GM19463 (cell line): ENCODE measurements around the gene PCNT.
"Not testable (repeated sequence)": the region's sequence is repeated elsewhere in the genome, so short reads cannot be mapped to it uniquely, and the experiment has no call there.

Experiments
- ATAC-seq: cut with Tn5 transposase; IDR thresholded peaks from one replicate; pipeline ENCODE4 v1.9.1; 2021; ENCODE audit warnings: mild to moderate bottlenecking, moderate library complexity; ENCODE audit not compliant: unreplicated experiment

PCNT gene

DNA sequence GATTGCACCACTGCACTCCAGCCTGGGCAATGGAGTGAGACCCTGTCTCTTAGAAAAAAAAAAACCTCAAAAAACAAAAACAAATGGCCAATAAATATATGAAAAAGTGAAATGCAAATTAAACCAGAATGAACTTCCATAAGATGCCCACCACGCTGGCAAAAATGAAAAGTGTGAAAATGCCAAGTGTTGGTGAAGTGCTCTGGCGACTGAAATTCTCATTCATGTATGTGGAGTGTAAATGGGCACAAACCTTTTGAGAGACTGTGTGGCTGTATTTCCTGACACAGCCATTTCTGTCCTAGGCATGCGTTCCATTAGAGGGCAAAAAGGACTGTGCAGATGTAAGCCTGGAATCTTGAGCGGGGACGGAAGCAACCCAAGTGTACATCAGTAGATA is 19.5 kb upstream of the PCNT start:
- ATAC-seq = no peak

DNA sequence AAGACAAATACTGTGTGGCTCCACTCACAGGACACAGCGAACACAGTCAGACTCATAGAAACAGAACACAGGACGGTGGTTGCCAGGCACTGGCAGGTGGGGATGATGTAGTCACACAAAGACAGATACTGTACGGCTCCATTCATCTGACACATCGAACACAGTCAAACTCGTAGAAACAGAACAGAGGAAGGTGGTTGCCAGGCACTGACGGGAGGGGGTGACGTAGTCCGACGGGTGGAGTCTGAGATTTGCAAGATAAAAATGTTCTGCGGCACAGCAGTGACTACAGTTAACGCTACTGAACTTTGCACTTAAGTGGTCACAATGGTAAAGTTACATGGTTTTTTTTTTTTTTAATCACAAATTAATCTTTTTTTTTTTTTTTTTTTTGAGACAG is 19.0 kb upstream of the PCNT start:
- ATAC-seq = no peak

DNA sequence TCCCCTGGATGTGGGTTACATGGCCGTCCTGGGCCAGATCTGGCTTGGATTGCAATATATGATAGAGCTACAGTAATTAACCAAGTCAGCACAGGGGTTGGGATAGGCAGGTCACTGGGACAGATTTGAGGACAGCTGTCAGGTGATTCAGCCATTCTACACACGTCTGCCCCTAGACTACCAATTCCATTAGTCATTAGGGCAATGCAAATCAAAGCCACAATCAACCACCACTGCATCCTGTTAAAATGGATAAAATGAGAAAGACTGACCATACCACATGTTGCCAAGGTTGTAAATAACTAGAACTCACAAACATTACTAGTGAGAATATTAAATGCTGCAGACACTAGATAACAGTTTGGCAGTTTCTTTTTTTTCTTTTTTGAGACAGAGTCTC is 16.3 kb upstream of the PCNT start:
- no peak for ATAC-seq

DNA sequence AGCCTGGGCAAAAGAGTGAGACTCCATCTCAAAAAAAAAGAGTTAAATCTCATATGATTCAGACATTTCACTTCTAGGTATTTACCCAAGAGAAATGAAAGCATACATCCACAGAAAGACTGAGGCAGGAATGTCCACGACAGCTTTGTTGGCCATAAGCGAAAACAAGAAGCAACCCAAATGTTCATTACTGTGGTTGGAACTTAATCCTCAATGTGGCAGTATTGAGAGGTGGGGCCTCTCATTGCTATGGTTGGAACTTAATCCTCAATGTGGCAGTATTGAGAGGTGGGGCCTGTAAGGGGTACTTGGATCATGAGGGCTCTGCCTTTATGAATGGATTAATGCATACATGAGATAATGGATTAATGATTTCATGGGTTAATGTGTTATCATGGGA is 15.5 kb upstream of the PCNT start:
- no peak for ATAC-seq

DNA sequence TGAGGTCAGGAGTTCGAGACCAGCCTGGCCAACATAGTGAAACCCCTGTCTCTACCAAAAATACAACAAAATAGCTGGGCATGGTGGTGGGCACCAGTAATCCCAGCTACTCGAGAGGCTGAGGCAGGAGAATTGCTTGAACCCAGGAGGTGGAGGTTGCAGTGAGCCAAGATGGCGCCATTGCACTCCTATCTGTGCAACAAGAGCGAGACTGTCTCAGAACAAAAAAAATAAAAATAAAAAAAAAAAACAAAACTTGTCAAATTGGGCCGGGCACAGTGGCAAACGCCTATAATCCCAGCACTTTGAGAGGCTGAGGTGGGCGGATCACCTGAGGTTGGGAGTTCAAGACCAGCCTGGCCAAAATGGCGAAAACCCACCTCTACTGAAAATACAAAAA is 13.7 kb upstream of the PCNT start:
- not testable (repeated sequence) for ATAC-seq

DNA sequence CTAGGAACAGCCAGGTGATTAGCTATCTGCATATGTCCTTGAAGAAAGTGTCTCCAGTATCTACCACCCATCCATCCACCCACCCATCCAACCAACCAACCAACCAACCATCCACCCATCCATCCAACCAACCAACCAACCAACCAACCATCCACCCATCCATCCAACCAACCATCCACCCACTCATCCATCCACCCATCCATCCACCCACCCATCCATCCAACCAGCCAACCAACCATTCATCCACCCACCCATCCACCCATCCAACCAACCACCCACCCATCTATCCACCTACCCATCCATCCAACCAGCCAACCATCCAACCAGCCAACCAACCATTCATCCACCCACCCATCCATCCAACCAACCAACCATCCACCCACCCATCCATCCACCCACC is 12.4 kb upstream of the PCNT start:
- ATAC-seq = no peak

DNA sequence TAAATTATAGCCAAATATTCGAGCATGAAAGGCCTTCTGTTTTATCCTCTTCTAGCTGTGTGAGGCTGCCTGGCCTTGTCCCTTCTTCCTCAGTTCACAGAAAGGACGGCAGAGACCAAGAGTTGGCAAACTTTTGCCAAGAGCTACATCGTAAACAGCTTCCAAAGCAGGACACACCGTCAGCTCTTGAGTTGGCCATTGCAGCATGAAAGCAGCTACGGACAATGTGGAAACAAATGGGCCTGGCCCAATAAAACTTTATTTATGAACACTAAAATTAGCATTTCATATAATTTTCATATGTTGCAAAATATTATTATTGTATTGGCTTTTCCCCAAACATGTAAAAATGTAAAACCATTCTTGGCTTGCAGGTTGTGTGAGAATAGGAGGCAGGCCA is 11.0 kb upstream of the PCNT start:
- no peak for ATAC-seq

DNA sequence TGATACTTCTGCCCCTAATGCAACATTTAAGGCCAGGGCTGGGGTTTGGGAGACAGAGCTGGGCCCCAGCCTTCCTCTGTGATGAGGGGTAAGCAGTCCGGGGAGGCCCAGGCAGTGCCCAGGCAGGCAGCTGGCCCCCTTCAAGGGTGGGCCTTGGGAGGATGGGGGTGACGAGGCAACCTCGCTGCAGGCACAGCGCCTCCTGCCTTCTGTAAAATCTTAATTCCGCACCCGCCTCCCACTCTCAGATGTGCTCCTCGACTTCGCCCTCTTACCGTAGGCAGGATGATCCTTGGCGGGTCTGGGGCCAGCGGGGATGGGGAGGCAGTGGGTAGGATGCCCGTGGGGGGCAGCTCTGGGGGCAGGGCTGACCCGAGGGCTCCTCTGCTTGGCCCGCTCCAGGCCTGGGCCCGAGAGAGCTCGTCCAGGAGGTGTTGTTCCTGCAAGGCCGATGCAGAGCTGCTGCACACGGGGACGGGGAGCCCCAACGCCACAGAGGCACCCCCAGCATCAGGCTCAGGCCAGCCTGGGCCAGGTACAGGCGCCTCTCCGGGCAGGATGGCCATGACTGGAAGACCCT is 9.4 kb upstream of the PCNT start:
- ATAC-seq = no peak

DNA sequence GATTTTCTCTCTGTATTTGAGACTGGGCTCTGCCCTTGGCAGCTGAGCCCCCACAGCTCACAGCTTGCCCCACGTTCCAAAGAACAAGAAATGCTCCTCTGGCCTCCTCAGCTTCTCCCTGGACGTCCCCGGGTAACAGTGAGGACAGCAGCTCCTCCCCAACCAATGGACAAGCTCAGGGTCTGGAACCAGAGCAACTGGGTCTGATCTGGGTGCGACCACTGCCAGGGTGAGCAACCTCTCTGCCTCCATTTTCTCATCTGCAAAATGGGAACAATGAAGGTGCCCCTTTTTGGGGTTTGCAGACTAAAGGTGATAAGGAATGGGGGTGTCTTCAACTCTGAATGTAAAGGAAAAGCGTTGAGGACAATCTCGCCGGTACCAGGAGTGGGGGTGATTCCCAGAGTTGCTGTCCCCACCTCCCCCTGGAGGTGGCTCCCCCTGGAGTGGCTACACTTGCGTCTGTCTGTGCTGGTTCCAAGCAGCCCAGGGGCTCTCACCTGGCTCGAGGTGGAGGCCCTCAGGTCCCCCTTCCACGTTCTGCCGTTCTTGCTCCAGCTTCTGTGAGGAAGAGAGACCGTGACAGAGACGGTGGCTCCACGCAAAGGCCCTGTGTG is 7.1 kb upstream of the PCNT start:
- ATAC-seq = no peak

DNA sequence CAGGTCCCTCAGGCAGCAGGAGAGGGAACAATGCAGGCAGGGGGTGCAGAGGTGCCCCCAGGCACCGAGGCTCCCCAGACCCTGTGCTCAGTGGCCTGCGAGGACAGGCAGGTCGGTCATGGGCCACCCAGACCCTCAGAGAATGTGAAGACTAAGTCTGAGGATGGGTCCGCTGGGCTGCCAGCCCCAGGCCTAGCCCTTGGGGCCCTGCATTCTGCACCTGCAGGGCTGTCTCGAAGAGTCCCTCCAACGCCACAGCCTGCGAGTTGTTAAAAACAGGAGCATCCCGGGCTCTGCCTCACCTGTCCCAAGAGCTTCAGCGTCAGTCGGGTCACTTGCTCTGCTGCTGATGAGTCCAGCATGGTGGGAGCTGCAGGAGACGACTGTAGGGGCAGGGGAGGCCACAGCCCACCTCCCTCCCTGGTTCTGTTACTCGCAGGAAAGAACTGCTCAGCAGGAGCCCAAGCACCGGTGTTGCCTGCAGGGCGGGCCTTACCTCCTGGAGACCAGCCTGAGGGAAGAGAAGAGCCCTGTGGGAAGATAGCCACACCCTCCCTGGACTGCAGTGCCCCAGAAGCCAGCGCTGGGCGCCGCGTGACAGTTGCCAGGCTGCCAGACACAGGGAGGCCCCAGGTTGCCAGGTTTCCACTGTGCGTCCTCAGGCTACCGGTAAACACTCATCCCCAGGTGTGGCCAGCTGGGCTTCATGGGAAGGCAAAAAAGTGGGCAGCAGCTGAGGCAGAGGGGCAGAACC is 6.1 kb upstream of the PCNT start:
- no peak for ATAC-seq

DNA sequence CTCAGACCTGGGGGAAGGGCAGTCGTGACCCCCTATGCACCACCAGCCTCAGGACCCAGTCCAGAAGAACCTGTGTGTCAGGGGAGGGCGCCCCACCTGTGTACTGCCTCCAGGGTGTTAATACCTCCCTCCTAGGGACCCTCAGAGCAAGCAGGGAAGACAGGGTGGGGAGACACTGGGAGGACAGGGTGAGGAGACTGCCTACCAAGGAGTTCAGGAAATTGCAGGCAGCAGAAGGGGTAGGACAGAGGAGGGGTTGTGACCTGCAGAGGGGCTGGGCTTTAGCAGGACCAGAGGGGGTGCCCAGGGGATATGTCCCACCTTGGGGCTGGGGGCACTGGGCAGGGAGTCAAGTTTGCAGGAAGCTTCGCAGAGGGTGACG is 5.5 kb upstream of the PCNT start:
- no peak for ATAC-seq

DNA sequence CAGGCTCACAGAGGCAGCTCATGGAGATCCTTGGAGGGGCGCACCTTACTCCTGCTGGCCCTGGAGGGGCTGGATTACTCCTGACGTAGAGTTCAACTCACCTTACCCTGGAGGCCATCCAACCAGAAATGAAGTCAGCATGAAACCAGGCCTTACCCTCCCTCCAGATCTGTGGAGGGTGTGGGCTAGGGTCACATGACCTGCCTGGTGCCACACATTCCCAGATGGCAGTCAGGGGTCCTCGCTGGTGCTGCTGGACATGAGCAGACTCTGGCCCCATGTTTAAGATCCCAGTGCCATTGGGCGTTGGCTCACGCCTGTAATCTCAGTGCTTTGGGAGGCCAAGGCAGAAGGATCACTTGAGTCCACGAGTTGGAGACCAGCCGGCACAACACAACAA is 4.8 kb upstream of the PCNT start:
- no peak for ATAC-seq

DNA sequence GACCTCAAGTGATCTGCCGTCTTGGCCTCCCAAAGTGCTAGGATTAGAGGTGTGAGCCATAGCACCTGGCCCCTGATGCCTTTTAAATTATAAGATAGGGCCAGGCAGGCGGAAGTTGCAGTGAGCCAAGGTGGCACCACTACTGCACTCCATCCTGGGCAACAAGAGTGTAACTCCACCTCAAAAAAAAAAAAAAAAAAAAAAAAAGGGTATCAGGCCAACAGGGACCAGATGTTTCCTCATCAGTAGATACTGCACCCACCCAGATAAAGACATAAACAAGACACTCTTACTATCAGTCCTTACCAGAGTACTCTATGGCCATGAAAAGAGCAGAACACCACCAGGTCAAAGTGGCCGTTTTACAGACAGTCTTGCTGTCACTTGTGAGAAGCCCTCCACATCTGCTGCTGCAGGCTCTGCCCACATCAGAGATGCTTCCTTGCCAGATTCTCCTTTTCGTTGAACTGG is 3.6 kb upstream of the PCNT start:
- no peak for ATAC-seq

DNA sequence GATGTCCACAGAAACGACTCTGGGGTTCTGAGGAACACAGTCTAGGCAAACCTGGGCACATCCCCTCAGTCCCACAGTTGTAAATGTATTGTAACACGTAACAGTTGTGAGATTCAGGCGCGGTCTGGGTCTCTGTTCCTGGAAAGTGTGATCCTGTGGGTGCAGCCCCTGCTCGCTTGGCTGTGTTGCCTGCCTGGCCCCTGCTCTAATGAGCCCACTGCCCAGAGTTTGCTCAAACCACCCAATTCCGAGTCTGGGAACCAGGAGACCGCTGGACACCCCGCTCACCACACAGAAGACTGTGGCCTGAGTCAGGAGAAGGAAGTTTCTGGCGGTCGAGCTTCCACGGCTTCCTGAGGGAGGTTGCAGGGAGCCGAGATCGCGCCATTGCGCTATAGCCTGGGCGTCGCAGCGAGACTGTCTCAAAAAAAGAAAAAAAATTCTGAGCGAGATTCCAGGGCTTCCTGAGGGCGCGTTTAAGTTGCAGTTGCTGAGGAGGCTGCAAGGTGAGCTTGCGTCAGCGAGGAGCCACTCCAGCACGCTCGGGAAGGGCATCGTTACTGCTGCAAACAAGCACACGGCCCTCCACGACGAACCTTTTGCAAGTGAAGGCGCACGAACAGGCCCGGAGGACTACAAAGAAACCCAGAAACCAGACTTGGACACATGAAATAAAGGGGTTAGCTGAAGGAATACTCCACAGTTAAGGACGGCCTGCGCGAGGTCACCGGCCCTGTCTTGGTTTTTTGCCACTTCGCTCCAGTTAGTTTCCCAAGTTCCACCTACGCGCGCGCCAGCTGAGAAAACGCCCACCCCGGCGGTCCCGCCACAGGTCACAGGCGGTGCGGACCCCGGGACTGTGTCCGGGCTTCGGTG is 1.4 kb upstream of the PCNT start:
- ATAC-seq = no peak

DNA sequence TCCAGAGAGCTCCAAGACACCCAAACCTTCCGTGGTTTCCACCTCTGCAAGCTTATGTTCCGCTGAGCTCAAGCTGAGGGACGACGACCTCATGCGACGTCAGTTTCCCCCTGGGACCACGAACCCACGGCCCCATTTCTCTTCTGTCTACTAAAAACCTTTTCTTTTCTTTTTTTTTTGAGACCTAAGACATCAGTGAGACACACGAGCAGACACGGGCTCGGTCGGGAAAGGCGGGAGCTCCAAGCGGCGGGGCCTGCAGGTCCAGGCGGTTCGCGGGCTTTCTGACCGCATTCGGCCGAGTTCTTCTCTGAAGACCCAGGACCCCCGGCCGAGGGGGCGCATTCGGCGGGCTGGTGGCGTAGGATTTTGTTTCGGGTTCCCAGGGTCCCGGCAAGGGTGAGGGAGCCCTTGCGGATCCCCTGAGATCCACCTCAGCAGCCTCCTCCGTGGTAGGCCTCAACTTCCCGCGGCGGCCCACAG is 688 bp upstream of the PCNT start:
- no peak for ATAC-seq

DNA sequence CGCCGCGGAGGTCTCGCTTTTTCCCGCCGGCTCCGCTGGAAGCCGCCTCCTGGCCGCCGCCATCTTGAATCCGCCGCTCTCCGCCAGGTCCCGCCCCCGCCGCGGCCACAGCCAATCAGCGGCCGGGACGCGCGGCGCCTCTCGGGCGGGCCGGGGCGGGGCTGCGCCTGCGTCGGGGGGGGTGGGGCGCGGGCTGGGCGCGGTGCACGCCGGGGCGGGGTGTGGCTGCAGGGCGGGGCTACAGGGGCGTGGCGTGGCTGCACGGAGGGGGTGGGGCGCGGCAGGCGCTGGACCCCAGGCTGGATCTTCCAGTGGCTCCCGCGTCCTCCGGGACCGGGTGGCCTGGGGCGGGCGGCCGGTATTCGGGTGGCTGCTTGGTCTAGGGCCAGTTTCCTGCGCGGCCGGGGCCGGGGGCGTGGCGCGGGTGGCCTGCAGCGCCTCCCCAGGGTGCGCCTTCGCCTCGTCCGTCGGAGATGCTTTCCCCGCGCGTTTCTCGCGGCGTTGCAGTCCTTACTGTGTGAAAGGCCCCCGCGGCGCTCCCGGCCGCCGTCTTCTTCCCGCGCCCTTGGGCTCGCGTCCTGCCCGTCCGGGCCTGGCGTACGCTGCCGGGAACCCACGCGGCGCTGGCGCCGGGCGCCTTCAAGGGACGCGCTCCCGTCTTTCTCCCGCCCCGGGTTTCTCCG is 575 bp downstream of the PCNT start:
- peak; percentile 54 for ATAC-seq

DNA sequence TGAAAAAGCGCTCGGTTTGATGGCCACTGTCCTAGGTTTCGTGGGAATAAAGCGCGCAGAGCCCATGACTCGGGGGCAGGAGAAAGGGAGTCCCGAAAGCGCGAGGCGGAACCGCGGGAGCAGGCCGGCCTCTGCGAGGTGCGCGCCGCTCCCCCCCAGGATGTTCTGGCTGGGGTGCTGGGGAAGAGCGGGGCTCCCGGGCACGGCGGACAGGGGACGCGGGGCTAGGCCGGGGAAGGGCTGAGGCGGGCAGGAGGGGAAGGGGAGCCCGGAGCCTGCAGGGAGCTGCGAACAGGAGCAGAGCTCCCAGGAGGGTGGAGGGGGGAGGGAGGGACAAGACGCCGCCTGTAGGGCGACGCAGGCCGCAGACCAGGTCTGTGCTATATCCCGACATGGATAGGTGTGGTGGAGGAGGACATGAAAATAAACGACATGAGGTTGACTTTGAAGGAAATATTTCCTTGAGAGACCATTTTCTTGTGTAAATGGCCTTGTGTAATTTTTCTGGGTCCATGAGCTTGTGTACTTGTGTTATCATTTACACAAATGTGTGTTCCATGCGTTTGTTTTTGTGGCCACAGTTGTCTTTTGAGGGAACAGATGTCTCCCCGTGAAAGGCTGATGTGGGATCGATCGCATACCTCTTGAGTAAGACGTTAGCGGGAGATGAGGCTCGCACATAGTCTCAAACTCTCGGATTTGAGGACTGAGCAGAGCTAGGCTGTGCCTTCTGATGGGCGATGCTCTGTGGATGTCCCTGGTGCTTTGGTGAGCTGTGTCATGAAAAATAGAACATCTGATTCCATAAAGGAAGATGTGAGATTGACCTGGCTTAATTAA is 1.3 kb downstream of the PCNT start:
- ATAC-seq = no peak

DNA sequence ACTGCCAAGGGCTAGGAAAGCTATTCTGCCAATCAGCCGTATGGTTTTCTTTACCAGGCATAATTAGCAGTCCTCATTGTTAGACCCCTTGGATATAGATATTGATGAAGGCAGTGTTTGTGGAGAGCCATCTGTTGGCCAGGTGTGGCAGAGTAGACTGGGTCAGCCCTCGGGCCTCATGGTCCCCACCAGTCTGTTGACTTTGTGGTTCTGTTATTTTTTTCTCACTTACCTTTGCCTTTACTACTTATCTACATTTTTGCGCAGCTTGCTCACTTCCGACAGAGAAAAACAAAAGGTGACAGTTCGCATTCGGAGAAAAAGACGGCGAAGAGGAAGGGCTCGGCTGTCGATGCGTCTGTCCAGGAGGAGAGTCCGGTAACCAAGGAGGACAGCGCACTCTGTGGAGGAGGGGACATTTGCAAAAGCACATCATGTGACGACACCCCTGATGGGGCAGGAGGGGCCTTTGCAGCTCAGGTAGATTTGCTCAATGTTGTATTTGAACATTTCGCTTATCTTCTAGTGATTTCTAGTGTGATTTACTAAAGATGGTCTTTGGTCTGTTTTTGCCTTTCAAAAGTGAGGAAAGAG is 2.3 kb downstream of the PCNT start:
- no peak for ATAC-seq

DNA sequence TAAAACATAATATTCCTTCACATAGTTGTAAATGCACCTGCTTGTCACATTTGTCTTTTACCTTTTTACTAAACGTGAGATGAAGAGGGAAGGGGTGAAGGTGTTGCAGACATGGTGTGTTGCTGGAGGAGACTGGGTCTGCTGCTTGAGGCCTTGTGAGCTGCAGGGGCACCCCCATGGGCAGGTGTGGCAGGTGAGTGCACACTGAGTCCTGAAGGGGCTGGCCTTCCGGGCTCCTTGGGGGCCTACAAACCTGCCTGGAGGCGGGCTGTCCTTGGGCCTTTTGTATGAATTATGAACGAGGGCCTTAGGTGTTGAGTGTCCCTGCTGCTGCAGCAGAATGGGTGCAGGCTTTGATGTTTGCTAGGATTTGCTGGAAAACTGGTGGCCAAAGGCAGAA is 3.8 kb downstream of the PCNT start:
- no peak for ATAC-seq

DNA sequence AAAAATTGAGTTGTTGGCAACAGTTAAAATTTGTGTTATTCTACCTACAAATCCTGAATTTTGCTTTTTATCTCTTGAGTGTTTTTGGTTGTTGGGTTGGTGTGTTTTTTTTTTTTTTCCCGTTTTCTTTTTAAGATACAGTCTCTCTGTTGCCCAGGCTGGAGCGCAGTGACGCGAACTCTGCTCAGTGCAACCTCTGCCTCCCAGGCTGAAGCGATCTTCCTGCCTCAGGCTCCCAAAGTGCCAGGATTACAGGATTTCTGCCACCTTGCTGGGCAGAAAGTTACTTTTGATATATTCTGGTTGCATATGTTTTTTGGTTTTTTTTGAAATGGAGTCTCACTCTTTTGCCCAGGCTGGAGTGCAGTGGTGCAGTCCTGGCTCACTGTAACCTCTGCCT is 4.2 kb downstream of the PCNT start:
- no peak for ATAC-seq
